Measurements from ENCODE around the gene TNFSF18. TPM values are rescaled to one million over a fixed set of nuclear protein-coding genes. Genes with fewer than 3 reads are reported as not detected.

TNFSF18 gene
- total RNA-seq, 1 experiment from 2014 or later = not detected

- ChIA-PET POLR2A (no interaction called here), CTCF (no interaction called here)
- TF ChIP-seq SP1 (CRISPR knock-in tag; conservative IDR thresholded peaks at IDR 0.05) (no peak), ATF2 (CRISPR knock-in tag; IDR thresholded peaks at IDR 0.05; ENCODE audit: borderline replicate concordance, low read depth) (no peak), ZNF263 (CRISPR knock-in tag; IDR thresholded peaks at IDR 0.05; ENCODE audit: low read depth) (no peak), HMGA2 (CRISPR knock-in tag; IDR thresholded peaks at IDR 0.05) (no peak), ZNF416 (CRISPR knock-in tag; IDR thresholded peaks at IDR 0.05) (no peak)
- Mint-ChIP-seq H3K9me3 (peaks cover 15% of the 10 kb centered on the region), H3K4me3 (no peak overlapping the region), H3K36me3 (no peaks in the 10 kb centered on the region), H3K27me3 (ENCODE audit: low read depth) (no peaks in the 10 kb centered on the region), H3K4me1 (no peaks in the 10 kb centered on the region), H3K27ac (no peak overlapping the region)
- DNase-seq (ENCODE audit: low spot score) (no peak), ATAC-seq (no peak)
These were observed 32.9 kb downstream of the TNFSF18 start for GRCh38 chr1:173017792-173018191.

DNA sequence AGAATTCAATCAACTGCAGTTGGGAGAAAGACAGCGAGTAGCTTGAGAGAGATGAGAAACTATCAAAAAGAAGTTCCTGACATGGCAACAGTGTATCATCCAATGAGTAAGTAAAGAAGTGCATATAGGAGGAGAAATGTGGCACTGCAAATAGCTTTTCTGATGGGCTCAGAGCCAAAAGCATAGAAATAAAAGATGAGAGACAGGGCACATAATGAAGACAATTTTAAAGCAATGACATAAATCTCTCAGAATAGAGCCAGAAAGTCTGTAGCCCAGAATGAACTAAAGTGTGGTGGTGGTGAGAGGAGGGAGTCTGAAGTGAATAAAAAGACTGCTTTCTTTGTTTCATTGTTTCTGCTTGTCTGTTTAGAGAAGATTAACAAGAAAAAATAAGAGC lies 34.3 kb downstream of the TNFSF18 start:
- TF ChIP-seq ZNF263 (CRISPR knock-in tag; IDR thresholded peaks at IDR 0.05; ENCODE audit: low read depth) (no peak), RELA (CRISPR knock-in tag; IDR thresholded peaks at IDR 0.05; ENCODE audit: borderline replicate concordance) (no peak), TCF7 (CRISPR knock-in tag; IDR thresholded peaks at IDR 0.05; ENCODE audit: low read depth) (no peak), FOXK1 (CRISPR knock-in tag; IDR thresholded peaks at IDR 0.05) (no peak), PRDM15 (CRISPR knock-in tag; IDR thresholded peaks at IDR 0.05) (no peak)
- TF ChIP-seq, protein P1, sequence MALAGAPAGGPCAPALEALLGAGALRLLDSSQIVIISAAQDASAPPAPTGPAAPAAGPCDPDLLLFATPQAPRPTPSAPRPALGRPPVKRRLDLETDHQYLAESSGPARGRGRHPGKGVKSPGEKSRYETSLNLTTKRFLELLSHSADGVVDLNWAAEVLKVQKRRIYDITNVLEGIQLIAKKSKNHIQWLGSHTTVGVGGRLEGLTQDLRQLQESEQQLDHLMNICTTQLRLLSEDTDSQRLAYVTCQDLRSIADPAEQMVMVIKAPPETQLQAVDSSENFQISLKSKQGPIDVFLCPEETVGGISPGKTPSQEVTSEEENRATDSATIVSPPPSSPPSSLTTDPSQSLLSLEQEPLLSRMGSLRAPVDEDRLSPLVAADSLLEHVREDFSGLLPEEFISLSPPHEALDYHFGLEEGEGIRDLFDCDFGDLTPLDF (CRISPR knock-in tag; IDR thresholded peaks at IDR 0.05) = no peak
- TF ChIP-seq, protein P2, sequence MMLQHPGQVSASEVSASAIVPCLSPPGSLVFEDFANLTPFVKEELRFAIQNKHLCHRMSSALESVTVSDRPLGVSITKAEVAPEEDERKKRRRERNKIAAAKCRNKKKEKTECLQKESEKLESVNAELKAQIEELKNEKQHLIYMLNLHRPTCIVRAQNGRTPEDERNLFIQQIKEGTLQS (CRISPR knock-in tag; conservative IDR thresholded peaks at IDR 0.05) = no peak
- TF ChIP-seq, protein P3, sequence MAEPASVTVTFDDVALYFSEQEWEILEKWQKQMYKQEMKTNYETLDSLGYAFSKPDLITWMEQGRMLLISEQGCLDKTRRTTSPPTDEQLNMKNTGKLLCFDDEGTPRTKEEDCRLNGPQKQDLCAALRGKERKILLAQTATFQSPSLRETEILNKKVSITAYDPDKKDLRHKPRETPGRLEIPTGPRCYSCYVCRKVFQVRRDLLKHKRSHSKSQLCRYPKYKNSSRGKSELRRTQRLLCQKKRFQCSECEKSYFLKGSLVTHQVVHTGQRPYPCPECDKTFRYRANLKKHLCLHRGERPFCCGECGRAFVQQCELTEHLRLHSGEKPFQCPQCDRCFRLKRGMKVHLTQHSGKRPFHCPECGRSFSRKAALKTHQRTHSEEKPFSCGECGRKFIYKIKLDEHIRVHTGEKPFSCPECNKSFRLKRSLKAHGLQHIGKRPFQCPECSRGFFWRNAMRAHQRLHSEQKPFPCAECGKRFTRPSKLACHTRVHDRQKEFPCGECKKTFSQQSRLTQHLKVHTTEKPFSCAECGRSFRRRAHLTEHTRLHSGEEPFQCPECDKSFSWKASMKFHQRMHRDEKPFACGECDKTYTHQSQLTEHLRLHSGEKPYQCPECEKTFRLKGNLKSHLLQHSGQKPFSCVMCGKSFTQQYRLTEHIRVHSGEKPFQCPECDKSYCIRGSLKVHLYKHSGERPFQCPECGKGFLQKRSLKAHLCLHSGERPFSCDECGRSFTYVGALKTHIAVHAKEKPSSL (CRISPR knock-in tag; conservative IDR thresholded peaks at IDR 0.05) = no peak
- Mint-ChIP-seq H3K27ac (no peak overlapping the region), H3K36me3 (no peaks in the 10 kb centered on the region), H3K9me3 (peaks cover 13% of the 10 kb centered on the region), H3K4me1 (no peaks in the 10 kb centered on the region), H3K4me3 (no peak overlapping the region), H3K27me3 (ENCODE audit: low read depth) (no peaks in the 10 kb centered on the region)
- POLR2A ChIA-PET = no interaction called here
- CTCF ChIA-PET = no interaction called here
- DNase-seq (ENCODE audit: low spot score) (no peak), ATAC-seq (no peak)

DNA sequence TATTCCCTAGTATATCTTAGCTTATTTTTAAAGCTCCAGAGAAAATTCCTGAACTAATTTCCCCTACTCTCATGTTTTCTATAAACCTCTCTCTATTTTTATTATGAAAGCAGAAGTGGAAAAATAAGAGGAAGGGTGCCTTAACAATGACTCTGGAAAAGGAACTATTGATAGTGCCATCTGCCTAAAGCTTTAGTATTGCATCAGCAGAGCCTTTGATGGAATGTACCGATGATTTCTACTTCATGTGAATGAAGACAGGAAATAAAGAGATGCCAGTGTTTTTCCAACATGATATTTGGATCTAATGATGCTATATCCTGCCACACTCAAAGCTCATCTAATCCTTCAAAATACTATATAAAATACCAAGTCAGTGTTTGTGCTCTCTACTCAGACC lies 35.1 kb downstream of the TNFSF18 start:
- ATAC-seq = no peak
- no peaks in the 10 kb centered on the region for H3K4me1 Mint-ChIP-seq
- H3K9me3 Mint-ChIP-seq = peaks cover 7% of the 10 kb centered on the region
- TF ChIP-seq E2F4 (CRISPR knock-in tag; IDR thresholded peaks at IDR 0.05; ENCODE audit: borderline replicate concordance, low read depth) = no peak
- TF ChIP-seq ZMAT4 (CRISPR knock-in tag; IDR thresholded peaks at IDR 0.05) = no peak
- no peak for TF ChIP-seq CREB1 (CRISPR knock-in tag; IDR thresholded peaks at IDR 0.05)
- TF ChIP-seq HMGXB4 (CRISPR knock-in tag; IDR thresholded peaks at IDR 0.05) = no peak
- no peak for TF ChIP-seq FOXP1 (CRISPR knock-in tag; IDR thresholded peaks at IDR 0.05; ENCODE audit: borderline replicate concordance)
- TF ChIP-seq USF1 (CRISPR knock-in tag; IDR thresholded peaks at IDR 0.05) = no peak
- no peaks in the 10 kb centered on the region for H3K36me3 Mint-ChIP-seq
- POLR2A ChIA-PET = no interaction called here
- no peak overlapping the region for H3K4me3 Mint-ChIP-seq
- no peak for DNase-seq (ENCODE audit: low spot score)
- CTCF ChIA-PET = no interaction called here
- no peaks in the 10 kb centered on the region for H3K27me3 Mint-ChIP-seq (ENCODE audit: low read depth)
- H3K27ac Mint-ChIP-seq = no peak overlapping the region
